ENCODE measurements around the gene SYS1. TPM values are rescaled to one million over a fixed set of nuclear protein-coding genes. Genes with fewer than 3 reads are reported as not detected.
A peak's percentile ranks its signal among the peaks of the same experiment; 100 is the strongest.
"Not testable (repeated sequence)": the region's sequence is repeated elsewhere in the genome, so short reads cannot be mapped to it uniquely, and the experiment has no call there.

SYS1 gene
- polyA plus RNA-seq, 1 experiment: 25.1 TPM

DNA sequence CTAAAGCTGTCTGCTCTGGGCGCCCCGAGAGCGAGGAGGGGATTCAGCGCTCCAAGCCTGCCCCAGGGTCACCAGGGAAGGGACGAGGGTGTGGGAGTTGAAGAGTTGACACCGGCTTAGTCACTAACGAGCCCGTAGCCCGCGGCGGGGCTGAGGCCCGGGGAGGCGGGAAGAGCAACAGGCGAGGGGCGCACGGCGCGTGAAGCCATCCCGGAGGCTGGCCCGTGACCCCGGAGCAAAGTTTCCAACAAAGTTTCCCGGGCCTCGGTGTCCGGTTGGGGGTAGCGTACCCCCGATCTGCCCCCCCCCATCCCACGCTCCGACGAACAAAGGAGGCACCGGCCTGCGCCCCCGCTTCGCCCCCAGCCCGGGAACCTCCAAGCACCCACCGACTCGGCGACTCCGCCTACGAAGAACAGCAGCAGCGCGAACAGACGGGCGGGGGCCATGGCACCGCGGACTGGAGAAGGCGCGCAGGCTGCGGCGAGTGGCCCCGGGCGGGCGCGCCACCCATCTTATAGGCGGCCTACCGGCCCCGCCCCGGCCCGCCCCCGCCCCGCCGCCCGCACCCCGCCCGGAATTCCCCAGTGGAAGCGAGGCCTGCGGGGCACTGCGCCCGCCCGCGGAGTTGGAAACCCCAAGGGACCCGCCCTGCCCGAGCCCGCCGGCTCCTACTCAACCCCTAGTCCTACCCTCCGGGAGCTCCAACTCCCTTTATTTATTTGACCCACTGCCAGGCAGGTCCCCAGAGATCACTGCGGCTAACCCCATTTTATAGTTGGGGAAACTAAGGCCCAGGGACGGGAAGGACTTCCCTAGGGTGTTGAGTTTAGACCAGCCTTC, 14.8 kb upstream of the SYS1 start, which contains the start of gene SDC4:
Gene SDC4 (minus strand): TSS at position 489 of the 843 bp plus-strand sequence. CDS start 40 bp downstream, at position 449.
- no peaks in the 10 kb centered on the region for H3K27me3 ChIP-seq (ENCODE audit: control insufficient read depth, insufficient read depth, low read length)
- DNase-seq (ENCODE audit: low read depth, low spot score): no peak
- H3K4me3 ChIP-seq (ENCODE audit: low read depth, low read length): peak within 1 kb of the TSS; percentile 97
- H3K27ac ChIP-seq (ENCODE audit: low read depth, low read length): peak within 1 kb of the TSS; percentile 70
- ChIA-PET POLR2A (interaction anchor here (0.5 to 4.7 kb wide), 11 partner anchors 11 to 475 kb away, joined by 3 to 58 read pairs (median 4); partner anchors contain the start of gene SYS1), CTCF (interaction anchor here (0.5 to 1.7 kb wide), 5 partner anchors 15 to 423 kb away, joined by 3 to 6 read pairs (median 4); partner anchors contain the start of gene SYS1)
- H3K9me3 ChIP-seq (ENCODE audit: control insufficient read depth, insufficient read depth, low read length): no peaks in the 10 kb centered on the region; the same call in 1 of the 2 replicates
- TF ChIP-seq, protein P1, sequence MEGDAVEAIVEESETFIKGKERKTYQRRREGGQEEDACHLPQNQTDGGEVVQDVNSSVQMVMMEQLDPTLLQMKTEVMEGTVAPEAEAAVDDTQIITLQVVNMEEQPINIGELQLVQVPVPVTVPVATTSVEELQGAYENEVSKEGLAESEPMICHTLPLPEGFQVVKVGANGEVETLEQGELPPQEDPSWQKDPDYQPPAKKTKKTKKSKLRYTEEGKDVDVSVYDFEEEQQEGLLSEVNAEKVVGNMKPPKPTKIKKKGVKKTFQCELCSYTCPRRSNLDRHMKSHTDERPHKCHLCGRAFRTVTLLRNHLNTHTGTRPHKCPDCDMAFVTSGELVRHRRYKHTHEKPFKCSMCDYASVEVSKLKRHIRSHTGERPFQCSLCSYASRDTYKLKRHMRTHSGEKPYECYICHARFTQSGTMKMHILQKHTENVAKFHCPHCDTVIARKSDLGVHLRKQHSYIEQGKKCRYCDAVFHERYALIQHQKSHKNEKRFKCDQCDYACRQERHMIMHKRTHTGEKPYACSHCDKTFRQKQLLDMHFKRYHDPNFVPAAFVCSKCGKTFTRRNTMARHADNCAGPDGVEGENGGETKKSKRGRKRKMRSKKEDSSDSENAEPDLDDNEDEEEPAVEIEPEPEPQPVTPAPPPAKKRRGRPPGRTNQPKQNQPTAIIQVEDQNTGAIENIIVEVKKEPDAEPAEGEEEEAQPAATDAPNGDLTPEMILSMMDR (IDR thresholded peaks at IDR 0.05; ENCODE audit: low read depth, low read length): no peak

DNA sequence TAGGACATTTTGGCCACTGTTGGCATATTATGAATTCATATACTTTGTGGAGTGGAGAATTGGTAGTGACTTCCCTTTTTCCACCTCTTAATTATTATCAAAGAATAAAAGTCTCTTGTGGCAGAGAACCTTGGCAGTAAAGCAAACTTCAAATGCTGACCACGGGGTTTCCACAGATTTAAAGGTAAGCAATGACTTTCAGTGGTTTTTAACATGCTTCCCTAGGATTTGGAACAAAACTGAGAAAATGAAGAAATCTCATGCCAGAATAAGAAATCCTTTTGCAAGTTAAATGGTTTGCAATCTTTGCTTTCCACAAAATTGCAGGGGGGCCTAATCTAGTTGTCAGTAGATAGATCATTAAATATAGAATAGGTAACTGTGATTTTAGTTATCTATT, 12.7 kb upstream of the SYS1 start:
- H3K9me3 ChIP-seq (ENCODE audit: control insufficient read depth, insufficient read depth, low read length): no peaks in the 10 kb centered on the region; the same call in 1 of the 2 replicates
- TF ChIP-seq, protein P1 (IDR thresholded peaks at IDR 0.05; ENCODE audit: low read depth, low read length): no peak
- H3K27ac ChIP-seq (ENCODE audit: low read depth, low read length): no peak overlapping the region
- H3K27me3 ChIP-seq (ENCODE audit: control insufficient read depth, insufficient read depth, low read length): no peaks in the 10 kb centered on the region
- ChIA-PET POLR2A (no interaction called here), CTCF (interaction anchor here (6.3 kb wide), 1 partner anchor 13 kb away, joined by 58 read pairs; the partner anchor contains the start of gene SYS1)
- DNase-seq (ENCODE audit: low read depth, low spot score): no peak
- H3K4me3 ChIP-seq (ENCODE audit: low read depth, low read length): no peak overlapping the region

DNA sequence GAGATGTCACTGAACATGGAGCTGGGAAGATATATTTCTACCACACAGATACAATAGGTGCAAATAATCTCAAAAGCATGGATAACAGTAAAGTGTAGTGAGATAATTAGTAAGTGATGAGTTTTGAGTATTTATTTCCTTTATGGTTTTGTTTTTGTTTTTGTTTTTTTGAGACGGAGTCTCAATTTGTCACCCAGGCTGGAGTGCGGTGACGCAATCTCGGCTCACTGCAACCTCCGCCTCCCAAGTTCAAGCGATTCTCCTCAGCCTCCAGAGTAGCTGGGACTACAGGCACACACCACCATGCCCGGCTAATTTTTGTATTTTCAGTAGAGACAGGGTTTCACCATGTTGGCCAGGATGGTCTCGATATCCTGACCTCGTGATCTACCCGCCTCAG, 12.2 kb upstream of the SYS1 start:
- CTCF ChIA-PET: interaction anchor here (1.0 to 6.3 kb wide), 3 partner anchors 12 to 420 kb away, joined by 4 to 58 read pairs (median 4); partner anchors contain the start of gene SYS1
- H3K27ac ChIP-seq (ENCODE audit: low read depth, low read length); H3K9me3 ChIP-seq (ENCODE audit: control insufficient read depth, insufficient read depth, low read length); DNase-seq (ENCODE audit: low read depth, low spot score); POLR2A ChIA-PET; H3K4me3 ChIP-seq (ENCODE audit: low read depth, low read length); H3K27me3 ChIP-seq (ENCODE audit: control insufficient read depth, insufficient read depth, low read length): not testable (repeated sequence)

DNA sequence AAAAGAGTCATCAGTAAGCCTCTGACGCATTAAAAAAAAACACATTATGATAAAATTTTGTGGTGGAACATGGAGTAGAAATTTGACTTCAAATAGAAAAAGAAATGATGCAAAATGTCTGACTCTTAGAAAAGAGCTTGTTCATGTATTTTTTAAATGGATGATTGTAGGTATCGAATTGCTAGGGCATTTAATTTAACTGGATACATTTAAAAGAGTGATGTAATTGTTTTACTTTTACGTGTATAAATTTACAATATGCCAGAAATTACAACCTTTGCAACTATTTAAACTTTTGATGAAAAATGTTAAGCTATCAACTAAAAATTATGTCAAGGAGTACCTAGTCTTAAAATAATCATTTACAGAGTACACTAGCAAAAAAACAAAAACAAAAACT, 10.2 kb upstream of the SYS1 start:
- ChIA-PET CTCF (interaction anchor here (0.6 to 6.3 kb wide), 8 partner anchors 8 to 419 kb away, joined by 3 to 58 read pairs (median 4); partner anchors contain the start of gene SYS1), POLR2A (no interaction called here)
- TF ChIP-seq, protein P1 (IDR thresholded peaks at IDR 0.05; ENCODE audit: low read depth, low read length): no peak

DNA sequence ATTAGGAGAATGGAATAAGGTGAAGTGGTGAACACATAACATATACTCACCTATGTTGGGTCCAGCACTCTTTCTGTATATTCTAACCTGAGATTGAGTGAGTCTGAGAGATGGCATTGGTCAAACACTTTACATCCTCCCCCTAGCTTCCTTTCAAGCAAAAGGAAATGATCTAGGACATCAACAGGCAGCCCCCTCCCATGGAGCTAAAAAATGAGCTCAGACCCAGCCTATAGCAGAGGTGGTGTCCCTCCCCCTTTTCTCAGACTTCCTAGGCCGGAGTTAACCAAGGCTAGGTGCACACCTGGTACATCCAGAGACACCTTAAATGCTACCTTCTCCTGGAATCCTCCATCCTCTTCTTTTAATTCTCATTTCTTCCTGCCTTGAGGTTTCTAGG, 9.2 kb upstream of the SYS1 start:
- POLR2A ChIA-PET: interaction anchor here (1.1 kb wide), 1 partner anchor 16 kb away, joined by 5 read pairs; no protein-coding TSS in a partner anchor
- Histone ChIP-seq H3K27me3 (ENCODE audit: control insufficient read depth, insufficient read depth, low read length) (no peaks in the 10 kb centered on the region), H3K27ac (ENCODE audit: low read depth, low read length) (no peak overlapping the region), H3K9me3 (ENCODE audit: control insufficient read depth, insufficient read depth, low read length) (no peaks in the 10 kb centered on the region), H3K4me3 (ENCODE audit: low read depth, low read length) (no peak overlapping the region)
- CTCF ChIA-PET: interaction anchor here (2.7 to 6.3 kb wide), 2 partner anchors 9 to 20 kb away, joined by 16 to 58 read pairs; partner anchors contain the start of gene SYS1
- TF ChIP-seq, protein P1 (IDR thresholded peaks at IDR 0.05; ENCODE audit: low read depth, low read length): no peak
- DNase-seq (ENCODE audit: low read depth, low spot score): no peak

More for the DNA sequence above, 10.2 kb upstream of the SYS1 start:
- DNase-seq (ENCODE audit: low read depth, low spot score): no peak
- no peak overlapping the region for H3K27ac ChIP-seq (ENCODE audit: low read depth, low read length)
- no peak overlapping the region for H3K4me3 ChIP-seq (ENCODE audit: low read depth, low read length)
- H3K9me3 ChIP-seq (ENCODE audit: control insufficient read depth, insufficient read depth, low read length): no peaks in the 10 kb centered on the region; the same call in 1 of the 2 replicates
- no peaks in the 10 kb centered on the region for H3K27me3 ChIP-seq (ENCODE audit: control insufficient read depth, insufficient read depth, low read length)
